Endothelial cell of hepatic sinusoid (primary cell): Measurements from ENCODE around the gene MYB.
"Not testable (repeated sequence)": the region's sequence is repeated elsewhere in the genome, so short reads cannot be mapped to it uniquely, and the experiment has no call there.

ENCODE experiments used
- in situ Hi-C: cut with HindIII; loops from 2 replicates; pipeline ENCODE4 v1.10.0; 2017; ENCODE audit warnings: low sequenced_read_pairs

MYB gene

GRCh38 chr6:135180542-135181332 lies at the start of gene MYB:
Gene MYB, plus strand, starts transcription at chr6:135181308. Its CDS starts 206 bp downstream, at chr6:135181514.
- in situ Hi-C loops, result no loop called here

- in situ Hi-C loops, result no loop called here
Measured at GRCh38 chr6:135132776-135133175, 48.3 kb upstream of the MYB start.

GRCh38 chr6:135135835-135136234 lies 45.3 kb upstream of the MYB start:
- in situ Hi-C loops, result no loop called here

GRCh38 chr6:135137826-135138225 lies 43.3 kb upstream of the MYB start:
- in situ Hi-C loops, result no loop called here

- in situ Hi-C loops, result no loop called here
Measured at GRCh38 chr6:135141182-135141581, 39.9 kb upstream of the MYB start.

GRCh38 chr6:135141728-135142127 lies 39.4 kb upstream of the MYB start:
- in situ Hi-C loops, result no loop called here

- in situ Hi-C loops, result not testable (repeated sequence)
Measured at GRCh38 chr6:135142232-135142631, 38.9 kb upstream of the MYB start.

- in situ Hi-C loops, result no loop called here
Measured at GRCh38 chr6:135144673-135145062, 36.4 kb upstream of the MYB start.

GRCh38 chr6:135145063-135145800 lies 35.9 kb upstream of the MYB start:
- in situ Hi-C loops, result no loop called here

GRCh38 chr6:135146162-135146934 lies 34.8 kb upstream of the MYB start:
- in situ Hi-C loops, result no loop called here

GRCh38 chr6:135147637-135148592 lies 33.2 kb upstream of the MYB start:
- in situ Hi-C loops, result no loop called here

- in situ Hi-C loops, result no loop called here
Measured at GRCh38 chr6:135148889-135149288, 32.2 kb upstream of the MYB start.

- in situ Hi-C loops, result no loop called here
Measured at GRCh38 chr6:135149376-135149775, 31.7 kb upstream of the MYB start.

GRCh38 chr6:135150481-135150880 lies 30.6 kb upstream of the MYB start:
- in situ Hi-C loops, result not testable (repeated sequence)

- in situ Hi-C loops, result not testable (repeated sequence)
Measured at GRCh38 chr6:135154125-135154524, 27.0 kb upstream of the MYB start.

GRCh38 chr6:135158397-135158796 lies 22.7 kb upstream of the MYB start:
- in situ Hi-C loops, result no loop called here

- in situ Hi-C loops, result no loop called here
Measured at GRCh38 chr6:135159531-135159930, 21.6 kb upstream of the MYB start.

GRCh38 chr6:135161411-135162395 lies 19.4 kb upstream of the MYB start:
- in situ Hi-C loops, result no loop called here
